HEK293 (cell line): Measurements from ENCODE around the gene DDIT3.

Experiments used
- CTCF ChIA-PET: fragments of 350-600 bp; formaldehyde crosslinking; extraction: SDS; loops from one replicate; lab custom pipeline; 2021; ENCODE audit warnings: antibody characterized with exemption; lab: Yijun Ruan, JAX
- POLR2A ChIA-PET: fragments of 300-600 bp; formaldehyde crosslinking; extraction: SDS; loops from one replicate; lab custom pipeline; 2020; ENCODE audit warnings: antibody characterized with exemption, inconsistent platforms; lab: Yijun Ruan, JAX
- H3K27ac ChIP-seq: fragments of 200-500 bp; sonication (Bioruptor generic); 2 replicates; pipeline ENCODE4 v1.5.1; 2014; ENCODE audit warnings: low read depth, low read length, control low read depth, inconsistent platforms; ENCODE audit errors: extremely low read depth
- H3K36me3 ChIP-seq, 2 experiments: fragments of 200-500 bp in 1 of 2; sonication (Bioruptor generic) in 1 of 2; 1 replicate in 1 of 2; 2 replicates in 1 of 2; pipeline ENCODE4 v1.5.1; 2014 to 2017; ENCODE audit warnings: inconsistent platforms in 2 of 2, low read length in 2 of 2; ENCODE audit not compliant: control insufficient read depth in 2 of 2, insufficient read depth in 1 of 2
- H3K4me1 ChIP-seq: fragments of 200-500 bp; sonication (Bioruptor generic); 2 replicates; pipeline ENCODE4 v1.5.1; 2014; ENCODE audit warnings: mild to moderate bottlenecking, low read length, inconsistent platforms; ENCODE audit not compliant: control insufficient read depth, insufficient read depth
- H3K4me3 ChIP-seq: 2 replicates; pipeline ENCODE4 v1.5.1; 2011; ENCODE audit warnings: low read depth, mild to moderate bottlenecking, control low read depth, low read length, moderate library complexity
- H3K9me3 ChIP-seq: fragments of 200-500 bp; sonication (Bioruptor generic); 2 replicates; pipeline ENCODE4 v1.5.1; 2014; ENCODE audit warnings: low read depth, low read length, inconsistent platforms; ENCODE audit not compliant: control insufficient read depth, insufficient read depth
- EGR2 ChIP-seq: fragments of 450-650 bp; formaldehyde crosslinking; IDR thresholded peaks from 2 replicates; pipeline ENCODE4 v1.5.1; 2016; ENCODE audit warnings: low read depth, missing biosample characterization, missing genetic modification characterization
- GLIS2 ChIP-seq: fragments of 450-650 bp; formaldehyde crosslinking; IDR thresholded peaks from 2 replicates; pipeline ENCODE4 v1.5.1; 2016; ENCODE audit warnings: missing biosample characterization, missing genetic modification characterization
- HOXC10 ChIP-seq: sonication (generic); formaldehyde crosslinking; IDR thresholded peaks from 2 replicates; pipeline ENCODE4 v1.8.1; 2023; ENCODE audit warnings: mild to moderate bottlenecking, missing genetic modification reagents
- MZF1 ChIP-seq: fragments of 450-650 bp; formaldehyde crosslinking; IDR thresholded peaks from 2 replicates; pipeline ENCODE4 v1.5.1; 2017; ENCODE audit warnings: missing biosample characterization, missing genetic modification characterization, borderline replicate concordance
- YY1 ChIP-seq: fragments of 450-650 bp; formaldehyde crosslinking; IDR thresholded peaks from 2 replicates; pipeline ENCODE4 v1.5.1; 2018; ENCODE audit warnings: missing biosample characterization, missing genetic modification characterization
- ZBTB21 ChIP-seq: fragments of 450-650 bp; formaldehyde crosslinking; IDR thresholded peaks from 2 replicates; pipeline ENCODE4 v1.5.1; 2017; ENCODE audit warnings: missing biosample characterization, missing genetic modification characterization
- ZBTB7A ChIP-seq: fragments of 450-650 bp; formaldehyde crosslinking; IDR thresholded peaks from 2 replicates; pipeline ENCODE4 v1.5.1; 2016; ENCODE audit warnings: low read depth, missing biosample characterization, missing genetic modification characterization
- ZFHX2 ChIP-seq: fragments of 450-650 bp; formaldehyde crosslinking; conservative IDR thresholded peaks from 2 replicates; pipeline ENCODE4 v1.5.1; 2016; ENCODE audit warnings: missing biosample characterization, missing genetic modification characterization
- ZNF239 ChIP-seq: fragments of 450-650 bp; formaldehyde crosslinking; IDR thresholded peaks from 2 replicates; pipeline ENCODE4 v1.5.1; 2016; ENCODE audit warnings: missing biosample characterization, missing genetic modification characterization
- ZNF391 ChIP-seq: fragments of 450-650 bp; formaldehyde crosslinking; IDR thresholded peaks from 2 replicates; pipeline ENCODE4 v1.5.1; 2016; ENCODE audit warnings: low read depth, missing biosample characterization, missing genetic modification characterization, borderline replicate concordance
- ZNF558 ChIP-seq: fragments of 450-650 bp; formaldehyde crosslinking; IDR thresholded peaks from 2 replicates; pipeline ENCODE4 v1.5.1; 2016; ENCODE audit warnings: missing biosample characterization, missing genetic modification characterization
- ZNF585B ChIP-seq: fragments of 450-650 bp; formaldehyde crosslinking; IDR thresholded peaks from 2 replicates; pipeline ENCODE4 v1.5.1; 2016; ENCODE audit warnings: missing biosample characterization, missing genetic modification characterization
- ZNF624 ChIP-seq: fragments of 450-650 bp; formaldehyde crosslinking; IDR thresholded peaks from 2 replicates; pipeline ENCODE4 v1.5.1; 2017; ENCODE audit warnings: missing biosample characterization, missing genetic modification characterization
- ZNF660 ChIP-seq: fragments of 450-650 bp; IDR thresholded peaks from 2 replicates; pipeline ENCODE4 v1.5.1; 2018; ENCODE audit warnings: missing biosample characterization, mild to moderate bottlenecking, missing genetic modification characterization
- ZNF664 ChIP-seq: fragments of 450-650 bp; formaldehyde crosslinking; IDR thresholded peaks from 2 replicates; pipeline ENCODE4 v1.5.1; 2016; ENCODE audit warnings: missing biosample characterization, missing genetic modification characterization
- TF ChIP-seq, protein P1 (sequence below): fragments of 450-650 bp; formaldehyde crosslinking; IDR thresholded peaks from 2 replicates; pipeline ENCODE4 v1.5.1; 2016; ENCODE audit warnings: missing biosample characterization, missing genetic modification characterization
- TF ChIP-seq, protein P2 (sequence below): fragments of 450-650 bp; formaldehyde crosslinking; IDR thresholded peaks from 2 replicates; pipeline ENCODE4 v1.5.1; 2017; ENCODE audit warnings: missing biosample characterization, missing genetic modification characterization
- TF ChIP-seq, protein P3 (sequence below): fragments of 450-650 bp; formaldehyde crosslinking; optimal IDR thresholded peaks from 2 replicates; pipeline ENCODE3; 2016; ENCODE audit warnings: missing biosample characterization, mild to moderate bottlenecking, missing genetic modification characterization
- TF ChIP-seq, protein P4 (sequence below): fragments of 450-650 bp; formaldehyde crosslinking; conservative IDR thresholded peaks from 2 replicates; pipeline ENCODE4 v1.5.1; 2016; ENCODE audit warnings: low read depth, missing biosample characterization, missing genetic modification characterization

The DDIT3 gene

DNA sequence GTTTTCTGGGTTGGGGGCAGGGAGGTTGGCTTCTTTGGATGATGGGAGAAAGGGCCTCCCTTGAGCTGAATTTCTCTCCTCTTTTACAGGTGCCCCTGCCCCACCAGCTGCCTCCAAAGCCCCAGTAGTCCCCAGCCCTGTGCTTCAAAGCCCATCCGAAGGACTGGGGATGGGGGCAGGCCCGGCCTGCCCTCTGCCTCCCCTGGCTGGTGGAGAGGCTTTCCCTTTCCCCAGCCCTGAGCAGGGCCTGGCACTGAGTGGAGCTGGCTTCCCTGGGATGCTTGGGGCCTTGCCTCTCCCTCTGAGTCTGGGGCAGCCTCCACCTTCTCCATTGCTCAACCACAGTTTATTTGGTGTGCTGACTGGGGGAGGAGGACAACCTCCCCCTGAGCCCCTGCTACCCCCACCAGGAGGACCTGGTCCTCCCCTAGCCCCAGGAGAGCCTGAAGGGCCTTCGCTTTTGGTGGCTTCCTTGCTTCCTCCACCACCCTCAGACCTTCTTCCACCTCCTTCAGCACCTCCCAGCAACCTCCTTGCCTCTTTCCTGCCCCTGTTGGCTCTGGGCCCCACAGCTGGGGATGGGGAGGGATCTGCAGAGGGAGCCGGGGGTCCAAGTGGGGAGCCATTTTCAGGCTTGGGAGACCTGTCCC, 6.3 kb upstream of the DDIT3 start (continued):
- TF ChIP-seq, protein P1, sequence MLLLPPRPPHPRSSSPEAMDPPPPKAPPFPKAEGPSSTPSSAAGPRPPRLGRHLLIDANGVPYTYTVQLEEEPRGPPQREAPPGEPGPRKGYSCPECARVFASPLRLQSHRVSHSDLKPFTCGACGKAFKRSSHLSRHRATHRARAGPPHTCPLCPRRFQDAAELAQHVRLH = no peak
- TF ChIP-seq GLIS2 (tag by site-specific recombination) (peak; percentile 56), EGR2 (tag by site-specific recombination) (no peak)
- TF ChIP-seq, protein P2, sequence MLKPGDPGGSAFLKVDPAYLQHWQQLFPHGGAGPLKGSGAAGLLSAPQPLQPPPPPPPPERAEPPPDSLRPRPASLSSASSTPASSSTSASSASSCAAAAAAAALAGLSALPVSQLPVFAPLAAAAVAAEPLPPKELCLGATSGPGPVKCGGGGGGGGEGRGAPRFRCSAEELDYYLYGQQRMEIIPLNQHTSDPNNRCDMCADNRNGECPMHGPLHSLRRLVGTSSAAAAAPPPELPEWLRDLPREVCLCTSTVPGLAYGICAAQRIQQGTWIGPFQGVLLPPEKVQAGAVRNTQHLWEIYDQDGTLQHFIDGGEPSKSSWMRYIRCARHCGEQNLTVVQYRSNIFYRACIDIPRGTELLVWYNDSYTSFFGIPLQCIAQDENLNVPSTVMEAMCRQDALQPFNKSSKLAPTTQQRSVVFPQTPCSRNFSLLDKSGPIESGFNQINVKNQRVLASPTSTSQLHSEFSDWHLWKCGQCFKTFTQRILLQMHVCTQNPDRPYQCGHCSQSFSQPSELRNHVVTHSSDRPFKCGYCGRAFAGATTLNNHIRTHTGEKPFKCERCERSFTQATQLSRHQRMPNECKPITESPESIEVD (tag by site-specific recombination) = no peak

DNA sequence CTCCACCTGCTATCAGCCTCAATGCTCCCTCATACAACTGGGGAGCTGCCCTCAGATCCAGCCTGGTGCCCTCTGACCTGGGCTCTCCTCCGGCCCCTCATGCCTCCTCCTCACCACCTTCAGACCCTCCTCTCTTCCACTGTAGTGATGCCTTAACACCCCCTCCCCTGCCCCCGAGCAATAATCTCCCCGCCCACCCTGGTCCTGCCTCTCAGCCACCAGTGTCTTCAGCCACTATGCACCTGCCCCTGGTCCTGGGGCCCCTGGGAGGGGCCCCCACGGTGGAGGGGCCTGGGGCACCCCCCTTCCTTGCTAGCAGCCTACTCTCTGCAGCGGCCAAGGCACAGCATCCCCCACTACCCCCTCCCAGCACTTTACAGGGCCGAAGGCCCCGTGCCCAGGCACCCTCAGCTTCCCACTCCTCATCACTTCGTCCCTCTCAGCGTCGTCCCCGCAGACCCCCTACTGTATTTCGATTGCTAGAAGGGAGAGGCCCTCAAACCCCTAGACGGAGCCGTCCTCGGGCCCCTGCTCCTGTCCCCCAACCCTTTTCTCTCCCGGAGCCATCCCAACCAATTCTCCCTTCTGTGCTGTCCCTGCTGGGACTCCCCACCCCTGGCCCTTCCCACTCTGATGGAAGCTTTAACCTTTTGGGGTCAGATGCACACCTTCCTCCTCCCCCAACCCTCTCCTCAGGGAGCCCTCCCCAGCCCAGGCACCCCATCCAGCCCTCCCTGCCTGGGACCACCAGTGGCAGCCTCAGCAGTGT, 5.5 kb upstream of the DDIT3 start:
- no peak for TF ChIP-seq ZNF664
- no peak for TF ChIP-seq ZBTB7A (tag by site-specific recombination)
- TF ChIP-seq ZFHX2 (tag by site-specific recombination) = peak; percentile 64
- TF ChIP-seq YY1 (tag by site-specific recombination) = no peak
- TF ChIP-seq, protein P3, sequence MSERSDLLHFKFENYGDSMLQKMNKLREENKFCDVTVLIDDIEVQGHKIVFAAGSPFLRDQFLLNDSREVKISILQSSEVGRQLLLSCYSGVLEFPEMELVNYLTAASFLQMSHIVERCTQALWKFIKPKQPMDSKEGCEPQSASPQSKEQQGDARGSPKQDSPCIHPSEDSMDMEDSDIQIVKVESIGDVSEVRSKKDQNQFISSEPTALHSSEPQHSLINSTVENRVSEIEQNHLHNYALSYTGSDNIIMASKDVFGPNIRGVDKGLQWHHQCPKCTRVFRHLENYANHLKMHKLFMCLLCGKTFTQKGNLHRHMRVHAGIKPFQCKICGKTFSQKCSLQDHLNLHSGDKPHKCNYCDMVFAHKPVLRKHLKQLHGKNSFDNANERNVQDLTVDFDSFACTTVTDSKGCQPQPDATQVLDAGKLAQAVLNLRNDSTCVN (tag by site-specific recombination) = no peak
- no peak for TF ChIP-seq ZBTB21
- TF ChIP-seq, protein P4, sequence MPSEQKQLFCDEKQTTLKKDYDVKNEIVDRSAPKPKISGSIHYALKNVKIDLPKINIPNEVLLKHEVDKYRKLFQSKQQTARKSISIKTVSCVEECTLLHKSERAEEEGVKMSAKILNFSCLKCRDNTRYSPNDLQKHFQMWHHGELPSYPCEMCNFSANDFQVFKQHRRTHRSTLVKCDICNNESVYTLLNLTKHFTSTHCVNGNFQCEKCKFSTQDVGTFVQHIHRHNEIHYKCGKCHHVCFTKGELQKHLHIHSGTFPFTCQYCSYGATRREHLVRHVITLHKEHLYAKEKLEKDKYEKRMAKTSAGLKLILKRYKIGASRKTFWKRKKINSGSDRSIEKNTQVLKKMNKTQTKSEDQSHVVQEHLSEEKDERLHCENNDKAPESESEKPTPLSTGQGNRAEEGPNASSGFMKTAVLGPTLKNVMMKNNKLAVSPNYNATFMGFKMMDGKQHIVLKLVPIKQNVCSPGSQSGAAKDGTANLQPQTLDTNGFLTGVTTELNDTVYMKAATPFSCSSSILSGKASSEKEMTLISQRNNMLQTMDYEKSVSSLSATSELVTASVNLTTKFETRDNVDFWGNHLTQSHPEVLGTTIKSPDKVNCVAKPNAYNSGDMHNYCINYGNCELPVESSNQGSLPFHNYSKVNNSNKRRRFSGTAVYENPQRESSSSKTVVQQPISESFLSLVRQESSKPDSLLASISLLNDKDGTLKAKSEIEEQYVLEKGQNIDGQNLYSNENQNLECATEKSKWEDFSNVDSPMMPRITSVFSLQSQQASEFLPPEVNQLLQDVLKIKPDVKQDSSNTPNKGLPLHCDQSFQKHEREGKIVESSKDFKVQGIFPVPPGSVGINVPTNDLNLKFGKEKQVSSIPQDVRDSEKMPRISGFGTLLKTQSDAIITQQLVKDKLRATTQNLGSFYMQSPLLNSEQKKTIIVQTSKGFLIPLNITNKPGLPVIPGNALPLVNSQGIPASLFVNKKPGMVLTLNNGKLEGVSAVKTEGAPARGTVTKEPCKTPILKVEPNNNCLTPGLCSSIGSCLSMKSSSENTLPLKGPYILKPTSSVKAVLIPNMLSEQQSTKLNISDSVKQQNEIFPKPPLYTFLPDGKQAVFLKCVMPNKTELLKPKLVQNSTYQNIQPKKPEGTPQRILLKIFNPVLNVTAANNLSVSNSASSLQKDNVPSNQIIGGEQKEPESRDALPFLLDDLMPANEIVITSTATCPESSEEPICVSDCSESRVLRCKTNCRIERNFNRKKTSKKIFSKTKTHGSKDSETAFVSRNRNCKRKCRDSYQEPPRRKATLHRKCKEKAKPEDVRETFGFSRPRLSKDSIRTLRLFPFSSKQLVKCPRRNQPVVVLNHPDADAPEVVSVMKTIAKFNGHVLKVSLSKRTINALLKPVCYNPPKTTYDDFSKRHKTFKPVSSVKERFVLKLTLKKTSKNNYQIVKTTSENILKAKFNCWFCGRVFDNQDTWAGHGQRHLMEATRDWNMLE = no peak
- TF ChIP-seq ZNF558 (tag by site-specific recombination) = no peak
- TF ChIP-seq EGR2 (tag by site-specific recombination) = peak; percentile 59; the same call in 1 of the 2 replicates
- no peak for TF ChIP-seq HOXC10 (CRISPR knock-in tag)
- TF ChIP-seq ZNF585B (tag by site-specific recombination) = no peak
- TF ChIP-seq ZNF660 = no peak
- TF ChIP-seq ZNF391 (tag by site-specific recombination) = no peak
- no peak for TF ChIP-seq ZNF239 (tag by site-specific recombination)
- no peak for TF ChIP-seq ZNF624 (tag by site-specific recombination)
- no peak for TF ChIP-seq MZF1 (tag by site-specific recombination)
- Histone ChIP-seq H3K4me3 (no peak overlapping the region), H3K36me3 (peaks cover 3 to 67% of the 10 kb centered on the region in 2 experiments; a peak in 1 of 3 replicates), H3K4me1 (peaks cover 13% of the 10 kb centered on the region), H3K27ac (no peak overlapping the region), H3K9me3 (no peaks in the 10 kb centered on the region)
- CTCF ChIA-PET = no interaction called here
- POLR2A ChIA-PET = interaction anchor here (1.4 kb wide), 1 partner anchor 9 kb away, joined by 4 read pairs; no protein-coding TSS in a partner anchor
